ENCODE results near the gene KRR1. TPM values are rescaled to one million over a fixed set of nuclear protein-coding genes. Genes with fewer than 3 reads are reported as not detected.

KRR1 gene
- total and polyA plus RNA-seq, 2 experiments from 2014 or later = 55.7 to 120 TPM

- TF ChIP-seq EZH2phosphoT487 (IDR thresholded peaks at IDR 0.05; ENCODE audit: unreplicated experiment) = no peak
Observed at GRCh38 chr12:75509621-75510020, 1.8 kb downstream of the KRR1 start (continued).

GRCh38 chr12:75508159-75508558 lies 3.2 kb downstream of the KRR1 start:
- peaks cover 62% of the 10 kb centered on the region for H3K79me2 ChIP-seq (replicated peaks; ENCODE audit: insufficient read depth)
- H3K36me3 Mint-ChIP-seq (ENCODE audit: low read depth) = peaks cover 15% of the 10 kb centered on the region
- no peaks in the 10 kb centered on the region for H4K20me1 ChIP-seq (replicated peaks; ENCODE audit: insufficient read depth)
- peaks cover 9% of the 10 kb centered on the region; the same call in 2 of the 3 replicates for H3K4me1 Mint-ChIP-seq
- no peaks in the 10 kb centered on the region for H3K27me3 ChIP-seq (ENCODE audit: insufficient read depth)
- H3K4me3 Mint-ChIP-seq = no peak overlapping the region
- DNase-seq (ENCODE audit: low spot score) = no peak
- no peak for ATAC-seq
- no peaks in the 10 kb centered on the region for H3F3A ChIP-seq (replicated peaks; ENCODE audit: low read depth)
- H3K27me3 Mint-ChIP-seq (ENCODE audit: insufficient read depth, low read depth, poor library complexity) = peaks cover 5% of the 10 kb centered on the region
- peaks cover 21% of the 10 kb centered on the region for H3K36me3 ChIP-seq (ENCODE audit: insufficient read depth)
- H3K27ac Mint-ChIP-seq = no peak overlapping the region
- H3K4me1 ChIP-seq (ENCODE audit: insufficient read depth) = peaks cover 7% of the 10 kb centered on the region; the same call in 1 of the 2 replicates
- no peaks in the 10 kb centered on the region for H3K9me3 Mint-ChIP-seq
- TF ChIP-seq EZH2 (IDR thresholded peaks at IDR 0.05; ENCODE audit: low read depth, unreplicated experiment) = no peak
- TF ChIP-seq JUNB (IDR thresholded peaks at IDR 0.05; ENCODE audit: unreplicated experiment) = no peak
- no peak for TF ChIP-seq STAT1 (IDR thresholded peaks at IDR 0.05; ENCODE audit: unreplicated experiment)
- no peak for TF ChIP-seq POLR2AphosphoS5 (IDR thresholded peaks at IDR 0.05; ENCODE audit: low read depth)
- TF ChIP-seq EZH2phosphoT487 (IDR thresholded peaks at IDR 0.05; ENCODE audit: unreplicated experiment) = no peak
- TF ChIP-seq NANOG (IDR thresholded peaks at IDR 0.05; ENCODE audit: borderline replicate concordance) = no peak
- TF ChIP-seq ZNF114 (CRISPR knock-in tag; IDR thresholded peaks at IDR 0.05) = no peak
- no peak for TF ChIP-seq ETS1 (IDR thresholded peaks at IDR 0.05)
- no peak for TF ChIP-seq CREB1 (CRISPR knock-in tag; IDR thresholded peaks at IDR 0.05; ENCODE audit: low read depth)
- TF ChIP-seq ZNF331 (CRISPR knock-in tag; IDR thresholded peaks at IDR 0.05; ENCODE audit: low read depth) = no peak
- no peak for TF ChIP-seq CTCF (conservative IDR thresholded peaks at IDR 0.05; ENCODE audit: low read depth in 2 of 2)
- no peak for TF ChIP-seq ZNF462 (CRISPR knock-in tag; IDR thresholded peaks at IDR 0.05)
- TF ChIP-seq REST (IDR thresholded peaks at IDR 0.05; ENCODE audit: unreplicated experiment) = no peak
- no peaks in the 10 kb centered on the region for H3K9me2 ChIP-seq (ENCODE audit: insufficient read depth)
- H3K27ac ChIP-seq (ENCODE audit: low read depth) = no peak overlapping the region
- no peak overlapping the region for H2AFZ ChIP-seq
- H3K4me3 ChIP-seq = no peak overlapping the region
- H3K4me2 ChIP-seq = no peak overlapping the region
